GM19240 (cell line): Measurements from ENCODE around the gene HDAC11.
"Not testable (repeated sequence)": the region's sequence is repeated elsewhere in the genome, so short reads cannot be mapped to it uniquely, and the experiment has no call there.

Source experiments
- DNase-seq: peaks from one replicate; pipeline ENCODE4 v3.0.0; 2011; ENCODE audit warnings: low spot score; ENCODE audit not compliant: insufficient read length

The HDAC11 gene

GRCh38 chr3:13466781-13467180 is 13.3 kb upstream of the HDAC11 start:
- no peak for DNase-seq

- no peak for DNase-seq
Measured at GRCh38 chr3:13470894-13471574, 9.1 kb upstream of the HDAC11 start.

- DNase-seq, result no peak
Measured at GRCh38 chr3:13472286-13472685, 7.8 kb upstream of the HDAC11 start.

GRCh38 chr3:13473020-13473419 is 7.1 kb upstream of the HDAC11 start:
- DNase-seq, result no peak

GRCh38 chr3:13474021-13474420 is 6.1 kb upstream of the HDAC11 start:
- no peak for DNase-seq

GRCh38 chr3:13474776-13475303 is 5.3 kb upstream of the HDAC11 start:
- DNase-seq, result no peak

GRCh38 chr3:13475871-13476590 is 4.1 kb upstream of the HDAC11 start:
- no peak for DNase-seq

GRCh38 chr3:13477943-13478342 is 2.2 kb upstream of the HDAC11 start:
- DNase-seq, result no peak

GRCh38 chr3:13479332-13479581 is 849 bp upstream of the HDAC11 start:
- DNase-seq, result no peak

GRCh38 chr3:13480340-13481318 is 523 bp downstream of the HDAC11 start:
- peak; percentile 19 for DNase-seq

GRCh38 chr3:13482106-13482690 is 2.1 kb downstream of the HDAC11 start:
- no peak for DNase-seq

GRCh38 chr3:13483286-13483685 is 3.2 kb downstream of the HDAC11 start:
- DNase-seq, result no peak

GRCh38 chr3:13483988-13484695 is 4.0 kb downstream of the HDAC11 start:
- no peak for DNase-seq

GRCh38 chr3:13484851-13485590 is 4.9 kb downstream of the HDAC11 start:
- DNase-seq, result no peak

GRCh38 chr3:13485630-13486562 is 5.8 kb downstream of the HDAC11 start:
- not testable (repeated sequence) for DNase-seq

GRCh38 chr3:13487403-13487802 is 7.3 kb downstream of the HDAC11 start:
- DNase-seq, result no peak

- DNase-seq, result no peak
Measured at GRCh38 chr3:13491206-13491974, 11.3 kb downstream of the HDAC11 start.

- no peak for DNase-seq
Measured at GRCh38 chr3:13492048-13492447, 11.9 kb downstream of the HDAC11 start.
